HUDEP-2 (cell line): ENCODE data around the gene NUP88.

Experiments used
- DNase-seq, 76 experiments: peaks; one replicate each; lab custom pipeline; 2025; ENCODE audit not compliant: unreplicated experiment in 76 of 76; lab: John Stamatoyannopoulos, UW

Gene NUP88

DNA sequence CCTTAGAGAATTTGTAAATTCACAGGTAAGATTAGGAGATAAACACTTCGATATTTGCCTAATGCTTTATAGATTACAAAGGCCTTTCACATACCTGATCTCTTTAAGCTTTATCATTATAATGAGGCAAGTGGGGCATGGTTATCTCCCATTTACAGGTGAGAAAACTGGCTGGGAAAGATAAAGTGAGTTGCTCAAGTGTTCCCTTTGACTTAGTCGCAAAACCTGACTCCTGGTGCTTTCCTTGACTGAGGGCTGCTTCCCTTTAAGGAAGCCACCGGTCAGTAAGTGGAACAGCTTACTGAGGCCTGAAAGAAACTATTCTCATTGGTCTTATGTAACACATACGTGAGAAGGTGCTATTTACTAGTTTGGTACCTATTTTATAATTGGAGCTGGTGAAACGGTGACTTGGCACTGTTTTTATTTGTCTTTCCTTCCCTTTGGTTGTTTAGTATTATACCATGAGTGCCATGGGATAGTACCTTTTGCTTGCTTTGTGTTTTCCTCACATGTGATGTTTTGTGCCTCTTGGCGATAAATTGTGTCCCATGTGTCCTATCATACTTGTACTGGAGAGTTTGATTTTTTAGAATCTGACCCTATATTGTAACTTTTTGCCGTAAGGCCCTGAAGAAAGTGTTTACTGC is 57.2 kb downstream of the NUP88 start:
- DNase-seq = no peak

DNA sequence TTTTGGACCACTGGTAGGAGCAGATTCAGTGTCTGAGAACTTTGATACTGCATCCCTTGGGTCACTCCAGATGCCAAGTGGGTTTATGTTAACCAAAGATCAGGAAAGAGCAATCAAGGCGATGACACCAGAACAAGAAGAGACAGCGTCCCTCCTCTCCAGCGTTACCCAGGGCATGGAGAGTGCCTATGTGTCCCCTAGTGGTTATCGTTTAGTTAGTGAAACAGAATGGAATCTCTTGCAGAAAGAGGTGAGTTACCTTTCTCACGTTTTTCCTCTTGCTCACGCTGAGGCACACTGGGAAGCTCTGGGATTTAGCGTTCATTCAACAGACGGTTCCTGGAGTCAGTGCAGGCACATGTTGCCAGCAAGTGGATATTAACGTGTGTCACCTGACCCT is 58.0 kb downstream of the NUP88 start:
- no peak for DNase-seq

DNA sequence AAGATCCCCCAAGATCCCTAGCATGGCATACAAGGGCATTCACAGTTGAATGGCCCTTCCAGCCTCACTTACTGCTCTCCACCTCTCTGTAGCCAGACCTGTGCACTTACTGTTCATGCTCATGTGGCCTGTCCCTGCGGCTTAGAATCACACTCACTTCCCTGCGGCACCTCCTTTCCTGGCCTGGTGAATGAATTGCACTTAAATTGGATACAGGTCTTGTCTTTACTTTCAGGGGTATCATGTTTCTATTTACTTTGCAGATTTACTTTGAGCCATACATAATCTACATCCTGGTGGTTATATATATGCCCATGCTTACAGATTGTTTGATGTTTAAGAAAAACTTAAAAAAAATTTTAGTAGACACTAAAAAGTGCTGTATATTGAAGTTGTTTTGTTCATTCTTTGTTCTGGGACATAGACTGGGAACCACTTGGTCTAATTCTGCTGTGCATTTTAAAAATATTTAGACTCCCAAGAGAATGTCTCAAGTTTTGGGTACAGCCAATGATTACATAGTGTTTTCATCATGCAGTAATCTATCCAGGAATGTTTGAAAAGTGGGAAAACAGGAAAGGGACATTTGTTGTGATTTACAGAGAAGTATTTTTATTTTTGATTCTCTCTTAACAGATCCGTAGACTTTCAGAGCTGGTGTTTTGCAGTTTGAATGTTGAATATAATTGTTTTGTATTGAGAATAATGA is 63.9 kb downstream of the NUP88 start:
- DNase-seq = no peak

DNA sequence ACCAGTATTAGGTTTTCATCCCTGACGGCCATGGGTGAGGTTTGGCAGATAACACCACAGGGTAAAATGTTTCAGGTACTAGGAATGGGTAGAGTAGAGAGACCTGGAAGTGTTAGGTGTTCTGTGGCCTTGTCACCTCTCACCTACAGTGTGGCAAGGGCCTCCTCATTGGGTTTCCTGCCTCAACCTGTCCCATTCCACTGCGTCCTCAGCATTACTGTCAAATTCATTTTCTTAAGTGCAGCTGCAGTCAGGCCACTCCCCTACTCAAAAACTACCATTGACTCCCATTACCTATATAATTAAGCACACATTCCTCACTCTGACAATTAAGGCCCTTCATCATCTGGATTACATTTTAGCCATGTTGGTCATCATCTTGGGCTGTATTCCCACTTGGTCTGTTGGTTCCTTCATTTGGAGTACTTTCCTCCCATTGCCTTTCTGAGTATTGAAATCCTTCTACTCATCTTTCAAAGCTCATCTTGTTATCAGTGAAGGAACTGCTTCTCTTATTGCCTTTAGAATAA is 64.5 kb downstream of the NUP88 start:
- no peak for DNase-seq

DNA sequence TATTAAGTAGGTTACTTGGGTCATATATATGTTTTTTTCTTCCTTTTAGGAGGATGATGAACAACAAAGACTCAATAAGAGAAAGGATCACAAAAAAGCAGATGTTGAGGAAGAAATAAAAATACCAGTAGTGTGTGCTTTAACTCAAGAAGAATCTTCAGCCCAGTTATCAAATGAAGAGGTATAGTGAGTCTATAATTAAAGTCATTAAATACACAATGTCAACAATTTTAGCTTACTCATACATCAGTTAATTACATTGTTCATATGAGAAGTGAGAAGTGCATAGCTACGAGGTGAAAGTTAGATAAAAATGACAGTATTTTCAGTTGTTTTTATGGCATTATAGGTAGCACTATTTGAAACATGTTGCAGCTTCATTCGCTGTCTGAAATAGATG is 65.2 kb downstream of the NUP88 start:
- no peak for DNase-seq

DNA sequence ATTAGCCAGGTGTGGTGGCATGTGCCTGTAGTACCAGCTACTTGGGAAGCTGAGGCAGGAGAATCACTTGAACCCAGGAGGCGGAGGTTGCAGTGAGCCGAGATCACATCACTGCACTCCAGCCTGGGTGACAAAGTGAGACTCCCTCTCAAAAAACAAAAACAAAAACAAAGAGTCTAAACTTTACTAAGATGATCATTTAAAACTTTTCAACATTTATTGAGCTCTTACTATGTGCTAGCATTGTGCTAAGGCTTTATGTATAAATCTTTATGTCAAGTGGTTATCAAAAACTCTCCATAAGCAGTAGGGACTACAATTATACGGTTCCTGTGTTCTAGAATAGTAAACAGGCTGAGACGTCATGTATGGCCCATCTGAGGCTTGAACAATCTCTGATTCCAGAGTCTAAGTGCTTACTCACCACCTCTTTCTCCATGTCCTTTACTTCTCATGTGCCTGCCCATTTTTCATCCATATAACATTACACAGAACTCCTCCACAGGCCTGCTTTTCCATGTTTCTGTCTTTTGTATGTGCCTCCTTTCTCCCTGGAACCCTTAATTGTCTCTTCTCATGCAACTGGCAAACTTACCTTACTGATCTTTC is 66.7 kb downstream of the NUP88 start:
- no peak for DNase-seq

DNA sequence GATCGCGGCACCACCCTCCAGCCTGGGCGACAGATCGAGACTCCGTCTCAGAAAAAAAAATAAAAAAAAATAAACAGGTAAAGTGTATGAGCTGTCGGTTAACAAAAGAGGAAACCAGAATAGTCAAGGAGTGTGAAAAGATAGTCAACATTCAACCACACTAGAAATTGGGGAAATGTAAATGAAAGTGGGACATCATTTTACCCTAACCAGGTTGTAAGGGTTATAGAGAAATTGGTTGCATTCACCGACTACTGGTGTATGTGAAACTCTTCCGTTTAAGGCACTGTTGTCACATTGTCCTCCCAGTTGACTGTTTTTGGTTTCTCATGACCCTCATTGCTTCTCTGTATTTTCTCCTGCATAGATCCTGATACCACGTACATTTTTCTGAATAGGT is 74.5 kb downstream of the NUP88 start:
- DNase-seq = no peak
